Measurements from ENCODE around the gene ALG8. TPM values are rescaled to one million over a fixed set of nuclear protein-coding genes. Genes with fewer than 3 reads are reported as not detected.

ALG8 gene
- total RNA-seq, 1 donor from 2014 or later, result 43.7 TPM

DNA sequence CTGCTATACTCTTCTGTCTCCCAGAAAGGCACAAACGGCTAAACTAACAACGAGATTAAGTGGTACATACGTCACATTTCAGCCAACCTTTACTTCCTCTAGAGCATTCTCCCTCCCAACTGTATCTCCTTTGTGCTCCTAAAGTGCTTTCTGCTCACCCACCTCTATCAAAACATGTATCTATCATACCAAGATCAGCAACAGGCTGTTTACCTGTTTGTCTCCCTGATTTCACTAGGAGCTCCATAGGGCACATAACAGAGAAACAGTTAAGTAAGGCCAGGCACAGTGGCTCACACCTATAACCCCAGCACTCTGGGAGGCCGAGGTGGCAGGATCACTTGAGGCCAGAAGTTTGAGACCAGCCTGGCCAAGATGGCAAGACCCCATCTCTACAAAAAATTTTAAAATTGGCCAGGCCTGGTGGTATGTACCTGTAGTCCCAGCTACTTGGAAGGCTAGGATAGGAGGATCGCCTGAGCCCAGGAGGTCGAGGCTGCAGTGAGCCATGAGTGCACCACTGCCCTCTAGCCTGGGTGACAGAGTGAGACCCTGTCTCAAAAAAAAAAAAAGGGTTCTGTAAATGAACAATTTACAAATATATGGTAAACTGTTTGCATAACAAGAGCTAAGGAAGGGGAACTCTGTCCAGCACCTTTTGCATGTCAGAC, 62.6 kb downstream of the ALG8 start:
- Histone ChIP-seq H3K36me3 (ENCODE audit: insufficient read depth, low read length) (peaks cover 6% of the 10 kb centered on the region), H3K79me2 (ENCODE audit: insufficient read depth, low read length) (peaks cover 79% of the 10 kb centered on the region), H3K27ac (ENCODE audit: low read depth, low read length) (no peak overlapping the region), H3K9ac (ENCODE audit: low read length) (no peak overlapping the region), H3K27me3 (ENCODE audit: insufficient read depth, low read length) (no peaks in the 10 kb centered on the region), H3K4me2 (ENCODE audit: low read length) (peak overlapping the region; percentile 23), H3K4me3 (ENCODE audit: insufficient read depth, low read depth, low read length) (no peak overlapping the region), H2AFZ (ENCODE audit: low read depth, low read length) (no peak overlapping the region), H3K4me1 (ENCODE audit: insufficient read depth, low read length) (peaks cover 31% of the 10 kb centered on the region), H3K9me3 (ENCODE audit: insufficient read depth, low read depth, low read length) (no peaks in the 10 kb centered on the region), H4K20me1 (ENCODE audit: insufficient read depth, low read length) (peaks cover 64% of the 10 kb centered on the region)
- H3K4me1 Mint-ChIP-seq (ENCODE audit: low read depth, unreplicated experiment), result peaks cover 19% of the 10 kb centered on the region
- FAIRE-seq, result no peak
- H3K4me3 Mint-ChIP-seq (ENCODE audit: unreplicated experiment), result peak overlapping the region; percentile 46
- no peaks in the 10 kb centered on the region for H3K27me3 Mint-ChIP-seq (ENCODE audit: low read depth, unreplicated experiment)
- H3K27ac Mint-ChIP-seq (ENCODE audit: unreplicated experiment), result no peak overlapping the region
- H3K36me3 Mint-ChIP-seq (ENCODE audit: low read depth, unreplicated experiment), result peaks cover 2% of the 10 kb centered on the region
- TF ChIP-seq EZH2 (IDR thresholded peaks at IDR 0.05; ENCODE audit: insufficient read depth, low read length), result no peak
- TF ChIP-seq, protein P1, sequence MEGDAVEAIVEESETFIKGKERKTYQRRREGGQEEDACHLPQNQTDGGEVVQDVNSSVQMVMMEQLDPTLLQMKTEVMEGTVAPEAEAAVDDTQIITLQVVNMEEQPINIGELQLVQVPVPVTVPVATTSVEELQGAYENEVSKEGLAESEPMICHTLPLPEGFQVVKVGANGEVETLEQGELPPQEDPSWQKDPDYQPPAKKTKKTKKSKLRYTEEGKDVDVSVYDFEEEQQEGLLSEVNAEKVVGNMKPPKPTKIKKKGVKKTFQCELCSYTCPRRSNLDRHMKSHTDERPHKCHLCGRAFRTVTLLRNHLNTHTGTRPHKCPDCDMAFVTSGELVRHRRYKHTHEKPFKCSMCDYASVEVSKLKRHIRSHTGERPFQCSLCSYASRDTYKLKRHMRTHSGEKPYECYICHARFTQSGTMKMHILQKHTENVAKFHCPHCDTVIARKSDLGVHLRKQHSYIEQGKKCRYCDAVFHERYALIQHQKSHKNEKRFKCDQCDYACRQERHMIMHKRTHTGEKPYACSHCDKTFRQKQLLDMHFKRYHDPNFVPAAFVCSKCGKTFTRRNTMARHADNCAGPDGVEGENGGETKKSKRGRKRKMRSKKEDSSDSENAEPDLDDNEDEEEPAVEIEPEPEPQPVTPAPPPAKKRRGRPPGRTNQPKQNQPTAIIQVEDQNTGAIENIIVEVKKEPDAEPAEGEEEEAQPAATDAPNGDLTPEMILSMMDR (IDR thresholded peaks at IDR 0.05; ENCODE audit: insufficient read depth, low read depth, low read length), result no peak
- no peaks in the 10 kb centered on the region for H3K9me3 Mint-ChIP-seq (ENCODE audit: unreplicated experiment)
- DNase-seq (ENCODE audit: low read depth), result no peak

DNA sequence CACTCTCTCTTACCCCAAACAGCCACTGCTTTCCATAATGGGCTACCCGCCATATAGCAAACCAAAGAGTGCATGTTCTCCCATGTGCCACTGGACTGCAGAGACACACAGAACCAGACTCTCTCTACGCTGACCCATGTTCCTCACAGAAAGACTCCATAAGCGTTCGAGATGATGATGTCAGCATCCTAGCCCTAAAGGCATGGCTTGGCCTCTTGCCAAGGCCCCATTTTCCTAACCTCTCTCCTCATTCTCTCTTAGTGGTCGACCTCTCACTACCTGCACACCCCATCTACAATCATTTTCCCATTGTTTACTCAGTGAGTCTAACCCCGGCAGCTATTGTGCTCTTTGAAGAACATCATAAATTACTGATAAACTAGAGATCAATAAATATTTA, 64.7 kb downstream of the ALG8 start:
- Histone ChIP-seq H3K27me3 (ENCODE audit: insufficient read depth, low read length) (no peaks in the 10 kb centered on the region), H3K9me3 (ENCODE audit: insufficient read depth, low read depth, low read length) (no peaks in the 10 kb centered on the region), H3K4me1 (ENCODE audit: insufficient read depth, low read length) (peaks cover 19% of the 10 kb centered on the region), H3K9ac (ENCODE audit: low read length) (no peak overlapping the region), H3K27ac (ENCODE audit: low read depth, low read length) (no peak overlapping the region), H2AFZ (ENCODE audit: low read depth, low read length) (no peak overlapping the region), H3K4me2 (ENCODE audit: low read length) (no peak overlapping the region), H3K79me2 (ENCODE audit: insufficient read depth, low read length) (peaks cover 94% of the 10 kb centered on the region), H4K20me1 (ENCODE audit: insufficient read depth, low read length) (peaks cover 78% of the 10 kb centered on the region), H3K4me3 (ENCODE audit: insufficient read depth, low read depth, low read length) (no peak overlapping the region), H3K36me3 (ENCODE audit: insufficient read depth, low read length) (peaks cover 22% of the 10 kb centered on the region)
- no peak overlapping the region for H3K27ac Mint-ChIP-seq (ENCODE audit: unreplicated experiment)
- H3K4me3 Mint-ChIP-seq (ENCODE audit: unreplicated experiment), result no peak overlapping the region
- FAIRE-seq, result no peak
- H3K4me1 Mint-ChIP-seq (ENCODE audit: low read depth, unreplicated experiment), result peaks cover 12% of the 10 kb centered on the region
- H3K36me3 Mint-ChIP-seq (ENCODE audit: low read depth, unreplicated experiment), result peaks cover 2% of the 10 kb centered on the region
- TF ChIP-seq EZH2 (IDR thresholded peaks at IDR 0.05; ENCODE audit: insufficient read depth, low read length), result no peak
- TF ChIP-seq, protein P1 (IDR thresholded peaks at IDR 0.05; ENCODE audit: insufficient read depth, low read depth, low read length), result no peak
- no peaks in the 10 kb centered on the region for H3K27me3 Mint-ChIP-seq (ENCODE audit: low read depth, unreplicated experiment)
- DNase-seq (ENCODE audit: low read depth), result no peak
- no peaks in the 10 kb centered on the region for H3K9me3 Mint-ChIP-seq (ENCODE audit: unreplicated experiment)

DNA sequence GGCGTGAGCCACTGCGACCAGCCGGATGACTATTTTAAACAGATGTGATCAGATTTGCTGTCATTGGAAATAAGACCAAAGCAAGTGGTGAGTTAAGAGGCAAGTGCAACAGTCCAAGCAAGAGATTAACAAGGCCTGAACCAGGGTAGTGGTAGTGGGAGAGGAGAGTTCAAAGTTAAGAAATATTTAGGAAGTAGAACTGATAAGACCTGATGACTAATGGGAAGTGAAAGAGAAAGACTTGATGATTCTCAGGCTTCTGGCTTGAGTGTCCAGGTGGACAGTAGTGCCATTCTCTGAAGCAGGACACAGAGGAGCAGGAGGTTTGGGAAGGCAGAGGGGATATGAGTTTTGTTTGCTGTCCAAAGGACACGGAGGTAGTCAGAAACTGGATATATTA, 67.0 kb downstream of the ALG8 start:
- no peak overlapping the region for H3K4me2 ChIP-seq (ENCODE audit: low read length)
- H3K27ac ChIP-seq (ENCODE audit: low read depth, low read length), result no peak overlapping the region
- peaks cover 6% of the 10 kb centered on the region for H3K36me3 Mint-ChIP-seq (ENCODE audit: low read depth, unreplicated experiment)
- H3K9me3 Mint-ChIP-seq (ENCODE audit: unreplicated experiment), result no peaks in the 10 kb centered on the region
- H4K20me1 ChIP-seq (ENCODE audit: insufficient read depth, low read length), result peaks cover 77% of the 10 kb centered on the region
- no peak overlapping the region for H3K27ac Mint-ChIP-seq (ENCODE audit: unreplicated experiment)
- H3K36me3 ChIP-seq (ENCODE audit: insufficient read depth, low read length), result peaks cover 32% of the 10 kb centered on the region
- no peak overlapping the region for H3K9ac ChIP-seq (ENCODE audit: low read length)
- H3K4me3 Mint-ChIP-seq (ENCODE audit: unreplicated experiment), result no peak overlapping the region
- DNase-seq (ENCODE audit: low read depth) (no peak), FAIRE-seq (no peak)
- no peak overlapping the region for H2AFZ ChIP-seq (ENCODE audit: low read depth, low read length)
- no peaks in the 10 kb centered on the region for H3K27me3 ChIP-seq (ENCODE audit: insufficient read depth, low read length)
- H3K9me3 ChIP-seq (ENCODE audit: insufficient read depth, low read depth, low read length), result no peaks in the 10 kb centered on the region
- H3K79me2 ChIP-seq (ENCODE audit: insufficient read depth, low read length), result peaks cover 76% of the 10 kb centered on the region
- H3K4me1 Mint-ChIP-seq (ENCODE audit: low read depth, unreplicated experiment), result peaks cover 8% of the 10 kb centered on the region
- peaks cover 6% of the 10 kb centered on the region for H3K4me1 ChIP-seq (ENCODE audit: insufficient read depth, low read length)
- H3K27me3 Mint-ChIP-seq (ENCODE audit: low read depth, unreplicated experiment), result no peaks in the 10 kb centered on the region
- TF ChIP-seq EZH2 (IDR thresholded peaks at IDR 0.05; ENCODE audit: insufficient read depth, low read length), result no peak
- TF ChIP-seq, protein P1 (IDR thresholded peaks at IDR 0.05; ENCODE audit: insufficient read depth, low read depth, low read length), result no peak
- H3K4me3 ChIP-seq (ENCODE audit: insufficient read depth, low read depth, low read length), result no peak overlapping the region
